ENCODE measurements around the gene ASPRV1. TPM values are rescaled to one million over a fixed set of nuclear protein-coding genes. Genes with fewer than 3 reads are reported as not detected.

The ASPRV1 gene
- total and polyA plus RNA-seq, 2 donors from 2014 or later: 1.6 to 2.1 TPM

- peak; percentile 35 to 62 (median 51) for DNase-seq
- no peak overlapping the region for H3K27ac ChIP-seq (ENCODE audit: low read depth in 2 of 2, low read length in 2 of 2)
These were observed 13.1 kb downstream of the ASPRV1 start for GRCh38 chr2:69948032-69948962.

DNA sequence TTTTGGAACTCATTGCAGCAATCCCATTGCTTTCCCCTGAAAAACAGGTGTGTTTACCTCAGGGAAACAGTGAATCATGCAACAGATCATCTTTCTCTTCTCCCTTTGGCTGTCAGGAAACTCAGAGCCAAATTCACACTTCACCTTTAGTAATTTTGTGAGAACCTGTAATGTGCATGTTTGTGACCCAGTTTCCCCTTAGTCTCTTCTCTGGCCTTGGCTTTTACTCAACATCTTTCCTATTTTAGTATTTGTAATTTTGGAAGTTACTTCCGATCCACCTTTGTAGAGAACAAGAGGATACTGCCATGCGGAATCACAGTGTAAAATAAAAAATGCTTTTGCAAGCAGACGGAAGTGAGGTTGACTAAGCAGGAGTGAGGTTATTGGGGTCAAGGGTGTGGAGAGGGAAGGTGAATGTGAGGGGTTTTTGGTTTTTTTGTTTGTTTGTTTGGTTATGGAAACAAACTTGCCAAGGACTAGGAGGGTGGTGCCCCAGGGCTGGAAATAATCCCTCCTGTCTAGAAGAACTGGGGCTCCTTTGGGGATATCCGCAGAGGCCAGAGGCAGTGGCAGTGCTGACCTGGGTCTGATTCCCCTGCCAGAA, 14.0 kb downstream of the ASPRV1 start:
- Histone ChIP-seq H3K4me1 (ENCODE audit: control insufficient read depth in 2 of 3, insufficient read depth in 2 of 3, low read depth in 1 of 3, low read length in 3 of 3) (no peaks in the 10 kb centered on the region), H3K9me3 (ENCODE audit: control insufficient read depth in 2 of 3, insufficient read depth in 1 of 3, low read length in 3 of 3) (no peaks in the 10 kb centered on the region), H3K4me3 (ENCODE audit: low read length in 3 of 3) (no peak overlapping the region), H3K9ac (ENCODE audit: low read length in 3 of 3) (no peak overlapping the region), H3K27ac (ENCODE audit: low read depth in 2 of 2, low read length in 2 of 2) (no peak overlapping the region), H3K27me3 (ENCODE audit: control insufficient read depth, insufficient read depth, low read length) (no peaks in the 10 kb centered on the region), H3K36me3 (ENCODE audit: control insufficient read depth in 2 of 3, insufficient read depth in 3 of 3, low read length in 3 of 3) (peaks cover 0 to 8% (median 0%) of the 10 kb centered on the region in 3 donors)
- DNase-seq (no peak), FAIRE-seq (no peak)
- intact Hi-C loops (cut with DNase I): no loop called here
- TF ChIP-seq CTCF (IDR thresholded peaks at IDR 0.05; ENCODE audit: borderline replicate concordance, extremely low read depth, insufficient read depth): no peak

More at GRCh38 chr2:69948032-69948962, 13.1 kb downstream of the ASPRV1 start:
- Histone ChIP-seq H3K36me3 (ENCODE audit: control insufficient read depth in 2 of 3, insufficient read depth in 3 of 3, low read length in 3 of 3) (peaks cover 0 to 5% (median 0%) of the 10 kb centered on the region in 3 donors), H3K4me1 (ENCODE audit: control insufficient read depth in 2 of 3, insufficient read depth in 2 of 3, low read depth in 1 of 3, low read length in 3 of 3) (no peaks in the 10 kb centered on the region), H3K27me3 (ENCODE audit: control insufficient read depth, insufficient read depth, low read length) (no peaks in the 10 kb centered on the region), H3K4me3 (ENCODE audit: low read length in 3 of 3) (no peak overlapping the region), H3K9ac (ENCODE audit: low read length in 3 of 3) (no peak overlapping the region), H3K9me3 (ENCODE audit: control insufficient read depth in 2 of 3, insufficient read depth in 1 of 3, low read length in 3 of 3) (no peaks in the 10 kb centered on the region)
- intact Hi-C loops (cut with DNase I): no loop called here
- no peak for FAIRE-seq
- no peak for TF ChIP-seq CTCF (IDR thresholded peaks at IDR 0.05; ENCODE audit: borderline replicate concordance, extremely low read depth, insufficient read depth)

DNA sequence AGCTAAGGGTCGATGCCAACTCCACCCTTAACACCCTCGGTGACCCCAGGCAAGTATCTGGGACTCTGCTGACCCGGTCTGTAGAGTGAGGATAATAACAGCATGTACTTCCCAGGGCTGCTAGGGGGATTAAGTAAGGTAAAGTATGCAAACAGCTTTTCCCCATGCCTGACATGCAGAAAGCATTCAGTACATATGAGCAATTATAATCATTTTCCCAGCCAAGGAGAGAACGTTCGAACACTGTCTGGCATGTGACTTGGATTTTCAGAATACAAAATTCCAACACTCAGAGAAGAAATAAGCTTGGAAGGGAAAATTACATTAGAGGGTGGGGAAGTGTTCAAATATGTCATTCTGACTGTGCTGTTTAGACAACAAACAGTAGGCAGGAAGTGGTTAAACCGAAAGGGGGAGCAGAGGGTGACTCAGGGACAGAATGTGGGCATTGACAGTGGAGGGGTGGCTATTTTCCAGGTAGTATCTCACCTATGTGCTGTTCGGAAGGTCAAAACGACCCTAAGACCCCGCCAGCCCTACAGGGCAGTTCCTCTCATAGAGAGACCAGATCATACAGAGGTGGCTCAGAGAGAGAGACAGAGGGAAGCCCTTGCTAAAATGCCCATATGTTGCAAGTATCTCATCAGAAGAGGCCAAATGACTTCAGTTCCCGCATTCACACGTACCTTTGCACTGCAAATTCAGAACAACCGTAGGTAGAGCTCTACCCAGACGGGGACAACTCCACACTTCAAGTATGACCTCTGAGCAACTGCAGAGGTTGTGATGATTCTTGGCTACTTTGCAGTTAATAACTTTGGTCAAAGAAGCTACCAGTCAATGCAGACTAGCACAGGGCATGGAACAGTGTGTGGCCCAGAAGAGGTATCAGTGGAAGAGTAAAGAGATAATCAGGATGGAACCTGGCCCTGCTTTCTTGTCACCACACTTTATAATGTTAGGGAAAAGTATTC, 14.8 kb downstream of the ASPRV1 start:
- no peak for TF ChIP-seq CTCF (IDR thresholded peaks at IDR 0.05; ENCODE audit: borderline replicate concordance, extremely low read depth, insufficient read depth)
- peaks cover 0 to 8% (median 0%) of the 10 kb centered on the region in 3 donors for H3K36me3 ChIP-seq (ENCODE audit: control insufficient read depth in 2 of 3, insufficient read depth in 3 of 3, low read length in 3 of 3)
- H3K4me3 ChIP-seq (ENCODE audit: low read length in 3 of 3): no peak overlapping the region
- no peak overlapping the region for H3K27ac ChIP-seq (ENCODE audit: low read depth in 2 of 2, low read length in 2 of 2)
- intact Hi-C loops (cut with DNase I): no loop called here
- no peak overlapping the region for H3K9ac ChIP-seq (ENCODE audit: low read length in 3 of 3)
- DNase-seq: no peak
- H3K9me3 ChIP-seq (ENCODE audit: control insufficient read depth in 2 of 3, insufficient read depth in 1 of 3, low read length in 3 of 3): no peaks in the 10 kb centered on the region
- H3K4me1 ChIP-seq (ENCODE audit: control insufficient read depth in 2 of 3, insufficient read depth in 2 of 3, low read depth in 1 of 3, low read length in 3 of 3): no peaks in the 10 kb centered on the region
- no peaks in the 10 kb centered on the region for H3K27me3 ChIP-seq (ENCODE audit: control insufficient read depth, insufficient read depth, low read length)
- FAIRE-seq: no peak
